ENCODE data around the gene PLXNC1.

- TF ChIP-seq CTCF (IDR thresholded peaks at IDR 0.05; ENCODE audit: low read length) = no peak
- no peak for TF ChIP-seq EZH2 (optimal IDR thresholded peaks at IDR 0.05; ENCODE audit: low read depth, low read length)
These were observed 50.5 kb downstream of the PLXNC1 start for GRCh38 chr12:94198872-94199271.

Data from MM.1S (cell line).